Measurements from ENCODE around the gene PACS1.

The PACS1 gene

DNA sequence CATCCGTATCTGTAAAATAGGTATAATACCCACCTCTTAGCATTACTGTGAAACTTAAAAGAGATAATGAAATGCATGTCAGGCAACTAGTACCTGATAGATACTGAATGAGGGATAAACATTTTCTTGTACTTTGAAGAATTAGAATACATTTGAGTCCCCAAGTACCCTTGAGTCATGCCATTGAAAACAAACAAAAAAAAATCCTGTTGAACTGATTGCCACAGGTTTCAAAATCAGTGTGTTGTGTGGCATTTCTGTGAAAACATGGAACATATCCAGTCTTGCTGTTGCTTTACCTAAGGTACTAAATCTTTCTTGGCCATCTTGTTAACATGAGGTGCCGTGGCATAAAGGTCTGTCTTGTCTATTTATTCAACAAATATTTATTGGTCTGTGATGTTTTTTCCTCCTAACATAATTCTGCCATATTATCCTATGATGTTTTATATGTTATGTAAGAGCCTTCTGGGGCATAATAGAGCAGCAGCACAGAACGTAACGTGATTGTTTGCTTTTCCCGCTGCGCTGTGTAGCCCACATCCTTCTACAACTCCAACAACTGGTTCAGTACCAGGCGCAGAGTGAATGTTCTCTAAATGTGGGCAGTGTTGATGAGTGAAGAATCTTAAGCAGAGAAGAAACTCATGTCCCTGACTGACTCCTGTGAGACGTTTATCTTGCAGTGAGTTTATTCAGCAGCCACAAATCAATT, 119.1 kb downstream of the PACS1 start:
- FAIRE-seq: no peak

DNA sequence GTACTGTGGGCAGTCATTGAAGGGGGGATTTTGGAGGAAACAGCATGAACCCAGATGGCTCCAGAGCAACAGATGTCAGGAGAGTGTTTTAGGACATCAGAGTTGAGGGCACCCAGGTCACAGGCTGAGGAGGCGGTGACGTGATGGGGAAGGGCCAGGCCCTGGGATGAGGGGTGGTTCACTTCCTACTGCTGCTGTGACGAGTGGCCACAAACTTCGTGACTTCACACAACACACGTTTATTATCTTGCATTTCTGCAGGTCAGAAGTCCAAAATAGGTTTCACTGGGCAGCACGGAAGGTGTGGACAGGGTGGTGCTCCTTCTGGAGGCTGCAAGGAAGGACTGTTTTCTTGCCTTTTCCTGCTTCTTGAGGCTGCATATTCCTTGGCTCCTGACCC, 120.7 kb downstream of the PACS1 start:
- no peak for FAIRE-seq

DNA sequence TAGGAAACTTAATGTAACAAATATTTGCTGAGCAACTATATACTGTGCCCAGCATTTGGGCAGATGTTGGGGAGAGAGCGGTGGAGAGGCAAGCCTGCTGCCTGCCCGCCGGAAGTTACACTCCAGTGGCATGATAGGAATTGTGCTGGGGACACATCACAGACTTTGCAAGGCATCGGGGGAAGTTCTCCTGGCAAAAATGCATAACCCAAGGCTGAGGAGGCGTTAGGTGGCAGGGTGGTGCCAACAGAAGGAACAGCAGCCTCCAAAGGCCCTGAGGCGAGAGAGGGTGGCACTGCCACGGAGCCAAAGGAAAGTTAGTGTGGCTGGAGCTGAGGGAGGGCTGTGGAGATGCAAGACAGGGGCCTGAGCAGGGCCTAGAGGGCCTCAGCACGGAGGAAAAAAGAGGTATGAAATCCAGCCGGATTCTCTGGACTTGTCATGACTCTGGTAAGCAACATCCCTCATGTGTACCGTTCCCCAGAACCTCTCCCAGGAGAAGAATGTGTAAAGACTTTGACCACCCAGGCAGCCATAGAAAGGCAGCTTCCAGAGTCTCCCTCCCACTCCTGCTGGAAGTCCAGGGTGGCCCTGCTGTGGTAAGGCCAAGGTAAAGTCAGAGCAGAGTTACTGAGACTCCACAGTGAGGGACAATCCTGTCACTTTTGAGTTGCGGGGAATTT, 122.2 kb downstream of the PACS1 start:
- FAIRE-seq: no peak

DNA sequence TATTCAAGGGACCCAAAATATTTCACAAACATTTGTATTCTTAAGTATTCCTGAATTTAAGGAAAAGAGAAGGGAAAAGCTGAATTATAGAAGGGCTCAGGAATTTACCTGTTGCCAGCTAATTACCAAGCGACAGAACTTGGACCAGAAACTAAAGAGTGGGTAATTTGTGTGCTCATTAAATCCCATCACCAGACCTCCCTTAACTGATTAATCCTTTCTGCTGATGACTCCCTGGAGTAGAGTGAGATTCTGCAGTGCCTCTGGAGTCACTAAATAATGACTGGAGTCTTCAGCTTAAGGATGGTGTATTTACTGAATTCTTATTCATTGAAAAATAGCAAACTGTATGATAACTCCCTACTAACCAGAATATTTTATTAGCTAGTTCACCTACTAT, 124.3 kb downstream of the PACS1 start:
- FAIRE-seq: no peak

DNA sequence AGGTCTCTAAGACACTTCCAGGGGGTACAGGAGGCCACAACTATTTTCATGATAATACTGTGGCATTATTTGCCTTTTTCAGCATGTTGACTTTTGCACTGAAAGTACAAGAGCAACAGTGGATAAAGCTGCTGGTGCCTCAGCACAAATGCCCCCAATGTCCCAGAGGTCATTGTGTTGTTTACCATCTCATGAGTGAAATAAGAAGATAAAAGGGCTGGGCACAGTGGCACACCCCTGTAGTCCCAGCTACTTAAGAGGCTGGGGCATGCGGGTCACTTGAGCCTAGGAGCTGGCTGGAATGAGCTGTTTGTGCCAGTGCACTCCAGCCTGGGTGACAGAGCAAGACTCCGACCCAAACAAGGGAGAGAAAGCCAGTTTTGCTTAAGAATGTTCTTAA, 125.8 kb downstream of the PACS1 start:
- no peak for FAIRE-seq

DNA sequence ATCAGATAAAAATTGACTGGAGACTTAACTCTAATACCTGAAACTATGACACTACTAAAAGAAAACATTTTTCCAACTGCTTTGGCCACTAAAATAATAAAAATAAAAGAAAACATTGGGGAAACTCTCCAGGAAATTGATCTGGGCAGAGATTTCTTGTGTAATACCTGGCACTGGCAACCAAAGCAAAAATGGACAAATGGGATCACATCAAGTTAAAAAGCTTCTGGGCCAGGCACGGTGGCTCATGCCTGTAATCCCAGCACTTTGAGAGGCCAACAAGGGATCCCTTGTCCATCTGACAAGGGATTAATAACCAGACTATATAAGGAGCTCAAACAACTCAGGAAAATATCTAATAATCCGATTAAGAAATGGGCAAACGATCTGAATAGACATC, 133.8 kb downstream of the PACS1 start:
- FAIRE-seq: no peak

DNA sequence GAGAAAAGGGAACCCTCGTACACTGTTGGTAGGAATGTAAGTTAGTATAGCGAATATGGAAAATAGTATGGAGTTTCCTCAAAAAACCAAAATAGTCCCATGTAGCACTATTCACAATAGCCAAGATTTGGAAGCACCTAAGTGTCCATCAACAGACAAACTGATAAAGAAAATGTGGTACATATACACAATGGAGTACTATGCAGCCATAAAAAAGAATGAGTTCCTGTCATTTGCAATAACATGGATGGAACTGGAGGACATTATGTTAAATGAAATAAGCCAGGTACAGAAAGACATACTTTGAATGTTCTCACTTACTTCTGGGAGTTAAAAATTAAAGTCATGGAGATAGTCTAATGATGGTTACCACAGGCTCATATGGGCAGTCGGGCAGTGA, 134.3 kb downstream of the PACS1 start:
- no peak for FAIRE-seq

DNA sequence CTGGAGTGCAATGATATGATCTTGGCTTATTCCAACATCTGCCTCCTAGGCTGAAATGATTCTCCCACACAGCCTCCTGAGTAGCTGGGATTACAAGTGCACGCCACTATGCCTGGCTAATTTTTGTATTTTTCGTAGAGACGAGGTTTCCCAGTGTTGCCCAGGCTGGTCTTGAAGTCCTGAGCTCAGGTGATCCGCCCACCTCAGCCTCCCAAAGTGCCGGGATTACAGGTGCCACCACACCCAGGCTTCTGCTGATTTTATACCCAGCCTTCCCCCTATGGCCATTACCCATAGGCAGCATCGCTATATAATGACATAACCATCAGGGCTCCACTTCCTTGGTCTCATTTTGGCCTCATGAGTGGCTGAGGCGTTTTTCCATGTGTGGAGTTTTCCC, 137.7 kb downstream of the PACS1 start:
- FAIRE-seq: no peak

DNA sequence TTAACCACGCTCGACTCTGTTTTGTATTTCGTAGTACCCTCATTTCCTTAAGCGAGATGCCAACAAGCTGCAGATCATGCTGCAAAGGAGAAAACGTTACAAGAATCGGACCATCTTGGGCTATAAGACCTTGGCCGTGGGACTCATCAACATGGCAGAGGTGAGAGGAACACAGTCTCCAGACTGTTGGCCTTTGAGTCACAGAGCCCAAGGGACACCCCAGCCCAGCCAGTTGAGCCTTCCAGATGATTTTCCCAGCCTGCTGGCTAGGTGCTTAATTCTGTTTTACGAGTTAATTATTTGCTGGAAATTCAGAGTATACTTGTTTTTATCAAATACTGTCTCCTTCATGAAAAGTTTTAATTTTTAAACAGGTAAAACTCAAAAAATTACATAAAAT, 141.0 kb downstream of the PACS1 start:
- no peak for FAIRE-seq

DNA sequence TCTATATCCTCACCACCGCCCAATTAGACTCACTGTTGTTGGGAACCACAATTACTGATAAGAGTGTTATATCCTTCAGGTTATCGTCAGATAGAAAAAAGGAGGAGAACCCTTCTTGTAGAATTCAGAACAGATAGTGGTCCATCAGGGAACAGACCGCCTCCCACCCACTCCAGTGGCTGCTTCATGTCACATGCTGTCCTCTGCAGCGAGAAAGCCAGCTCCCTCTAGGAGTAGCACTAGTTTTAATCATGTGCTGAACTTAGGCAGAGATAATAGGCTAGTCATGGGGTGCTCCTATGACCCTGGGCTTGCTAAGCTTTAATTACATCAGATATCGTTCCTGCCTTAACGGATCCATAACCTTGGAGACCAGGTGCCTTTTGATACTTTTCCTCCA, 146.8 kb downstream of the PACS1 start:
- no peak for FAIRE-seq

DNA sequence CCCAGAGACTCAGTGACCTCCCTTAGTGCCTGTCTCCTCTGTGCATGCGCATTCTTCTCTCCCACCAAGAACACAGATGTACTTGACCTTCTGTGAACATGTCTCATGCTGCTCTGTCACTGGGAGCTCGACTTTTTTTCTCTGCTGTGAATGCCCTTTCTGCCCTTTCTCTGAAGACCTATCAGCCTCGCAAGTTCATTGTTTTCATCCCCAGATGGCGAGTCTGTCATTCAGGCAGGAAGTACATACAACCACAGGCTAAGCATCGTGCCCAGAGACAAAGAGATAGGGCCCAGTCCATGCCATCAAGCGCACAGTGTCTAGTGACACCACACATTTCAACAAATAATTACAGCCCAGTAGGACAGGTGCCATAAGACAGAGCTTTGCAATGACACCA, 148.0 kb downstream of the PACS1 start:
- no peak for FAIRE-seq

DNA sequence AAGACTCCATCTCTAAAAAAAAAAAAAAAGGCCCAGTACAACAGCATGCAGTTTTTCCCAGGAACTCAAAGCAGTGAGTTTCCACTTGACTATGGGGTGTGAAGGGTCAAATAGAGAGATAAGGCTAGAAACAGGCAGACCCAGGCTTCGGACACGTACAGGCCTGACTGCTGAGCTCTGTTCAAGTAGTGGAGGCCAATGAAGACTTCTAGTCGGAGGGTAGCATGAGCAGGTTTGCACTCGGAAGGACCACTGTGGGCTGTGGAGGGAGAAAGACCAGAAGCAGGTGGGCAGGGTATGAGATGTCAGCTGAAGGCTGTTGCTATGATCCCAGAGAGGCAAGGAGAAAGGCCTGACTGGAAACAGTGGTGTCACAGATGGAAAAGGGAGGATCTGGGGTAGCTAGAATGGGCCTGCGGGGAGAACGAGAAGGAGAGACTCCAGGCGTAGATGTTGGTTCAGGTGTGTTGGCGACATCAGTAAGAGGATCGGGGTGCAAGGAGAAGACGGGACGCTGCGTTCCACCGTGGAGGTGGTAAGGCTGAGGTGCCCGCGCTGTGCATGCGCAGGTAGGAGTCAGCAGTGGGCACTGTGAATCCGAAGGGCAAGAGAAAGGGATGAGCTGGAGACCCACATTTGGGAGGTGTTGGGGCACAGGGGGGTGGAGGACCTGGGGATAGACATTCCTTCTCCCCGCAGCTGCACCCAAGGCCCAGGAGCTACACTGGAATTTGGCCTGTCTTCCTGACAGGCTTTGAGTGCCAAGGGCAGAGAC, 149.0 kb downstream of the PACS1 start:
- no peak for FAIRE-seq

DNA sequence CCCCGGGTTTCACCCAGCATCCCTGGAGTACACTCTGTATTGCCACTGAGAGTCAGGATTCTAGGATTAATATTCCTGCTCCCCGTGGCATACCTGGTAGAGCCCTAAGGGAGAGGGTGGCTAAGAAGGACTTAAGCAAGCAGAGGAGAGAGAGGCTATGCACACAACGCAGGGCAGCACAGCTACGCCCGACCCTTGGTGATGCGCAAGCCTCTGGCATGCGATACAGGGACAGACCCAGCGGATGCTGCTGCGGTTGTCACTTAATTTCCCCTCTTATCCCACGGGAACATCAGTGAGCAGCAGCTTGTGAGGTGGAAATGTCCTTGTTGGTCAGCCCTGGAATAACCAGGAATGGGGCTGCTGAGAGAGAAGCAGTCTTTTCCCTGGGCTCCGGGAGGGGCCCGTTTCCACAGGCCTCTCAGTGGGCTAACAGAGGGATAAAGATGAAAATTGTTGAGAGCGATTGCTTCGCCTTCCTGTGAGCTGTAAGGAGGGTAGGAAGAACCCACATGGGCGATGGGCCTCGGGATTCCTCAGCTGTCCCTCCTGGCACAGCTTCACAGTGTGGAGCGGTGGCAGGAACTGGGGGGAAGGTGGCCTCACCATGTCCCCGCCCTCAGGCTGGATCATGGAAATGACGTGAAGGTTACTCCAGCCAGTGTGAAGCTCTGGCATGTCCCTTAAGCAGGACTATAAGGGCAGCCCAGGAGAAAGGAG, 149.9 kb downstream of the PACS1 start:
- no peak for FAIRE-seq

DNA sequence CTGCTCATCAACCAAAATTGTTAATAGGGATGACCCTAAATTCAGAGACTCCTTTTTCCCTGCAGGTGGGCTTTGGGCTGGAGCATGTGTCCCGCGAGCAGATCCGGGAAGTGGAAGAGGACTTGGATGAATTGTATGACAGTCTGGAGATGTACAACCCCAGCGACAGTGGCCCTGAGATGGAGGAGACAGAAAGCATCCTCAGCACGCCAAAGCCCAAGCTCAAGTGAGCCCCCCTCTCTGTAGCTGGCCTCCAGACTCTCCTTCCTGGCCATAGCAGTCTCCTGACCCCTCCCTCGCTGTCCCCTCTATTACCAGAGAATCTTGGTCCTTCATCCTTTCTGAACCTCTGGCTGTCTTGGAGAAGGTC, 150.5 kb downstream of the PACS1 start:
- no peak for FAIRE-seq

DNA sequence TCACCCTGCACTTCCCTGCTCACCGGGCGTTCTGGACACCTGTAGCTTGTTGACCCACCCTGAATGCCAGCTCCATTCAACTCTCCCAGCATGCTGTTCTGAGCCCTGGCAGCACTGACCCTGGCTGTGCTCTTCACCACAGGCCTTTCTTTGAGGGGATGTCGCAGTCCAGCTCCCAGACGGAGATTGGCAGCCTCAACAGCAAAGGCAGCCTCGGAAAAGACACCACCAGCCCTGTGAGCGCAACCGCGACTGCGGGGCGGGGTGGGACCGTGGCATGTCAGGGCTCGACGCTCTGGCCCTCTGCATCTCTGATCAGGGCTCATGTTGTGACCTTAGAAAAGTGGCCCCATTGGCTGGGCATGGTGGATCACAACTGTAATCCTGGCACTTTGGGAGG, 150.9 kb downstream of the PACS1 start:
- FAIRE-seq: no peak

DNA sequence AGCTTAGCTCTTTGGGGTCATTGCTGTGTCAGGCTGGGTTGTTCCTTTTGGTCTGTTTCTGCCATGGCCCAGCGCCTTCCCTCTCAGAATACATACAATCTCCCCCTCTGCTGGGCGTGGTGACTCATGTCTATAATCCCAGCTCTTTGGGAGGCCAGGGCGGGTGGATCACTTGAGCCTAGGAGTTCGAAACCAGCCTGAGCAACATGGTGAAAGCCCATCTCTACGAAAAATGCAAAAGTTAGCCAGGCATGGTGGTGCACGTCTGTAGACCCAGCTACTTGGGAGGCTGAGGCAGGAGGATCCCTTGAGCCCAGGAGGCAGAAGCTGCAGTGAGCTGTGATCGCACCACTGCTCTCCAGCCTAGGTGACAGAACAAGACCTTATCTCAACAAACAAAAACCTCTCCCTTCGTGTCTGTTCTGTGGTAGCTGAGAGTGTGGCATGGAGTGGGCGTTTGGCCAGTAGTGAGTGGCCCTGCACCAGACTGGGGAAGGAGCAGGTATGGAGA, 151.7 kb downstream of the PACS1 start:
- FAIRE-seq: no peak

DNA sequence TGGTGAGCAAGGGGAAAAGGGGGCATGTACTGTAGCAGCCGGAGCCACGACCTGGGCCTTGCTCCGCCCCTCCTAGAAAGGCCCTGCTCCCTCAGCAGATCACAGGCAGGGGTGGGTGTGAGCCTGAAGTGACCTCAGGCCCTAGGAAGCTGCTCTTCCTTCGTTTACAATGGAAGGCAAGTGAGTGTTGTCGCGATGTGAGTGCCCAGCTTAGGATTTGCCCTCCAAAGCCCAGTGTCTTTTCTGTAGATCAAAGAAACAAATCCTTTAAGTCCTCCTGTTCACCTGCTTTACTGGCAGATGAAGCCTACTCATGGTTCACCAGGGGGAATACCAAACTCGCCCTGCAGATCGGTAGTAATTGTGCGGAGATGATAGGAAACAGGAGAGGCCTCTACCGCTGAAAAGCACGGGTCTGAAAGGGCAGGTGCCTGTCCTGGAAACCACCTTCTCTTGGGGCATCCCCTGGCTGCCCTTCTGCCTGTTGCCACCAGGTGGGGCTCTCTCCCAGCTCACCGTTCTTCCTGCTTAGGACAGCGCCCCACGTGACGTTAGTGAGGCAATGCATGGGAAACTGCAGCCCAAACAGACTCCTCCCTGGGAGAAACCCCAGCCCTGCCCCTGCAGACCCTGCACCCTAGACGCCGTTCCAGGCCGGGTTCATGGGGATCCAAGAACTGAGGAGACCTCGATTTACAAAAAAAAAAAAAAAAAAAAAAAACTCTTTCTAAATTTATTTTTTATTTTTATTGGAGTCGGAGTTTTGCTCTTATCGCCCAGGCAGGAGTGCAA, 152.5 kb downstream of the PACS1 start:
- FAIRE-seq: no peak

DNA sequence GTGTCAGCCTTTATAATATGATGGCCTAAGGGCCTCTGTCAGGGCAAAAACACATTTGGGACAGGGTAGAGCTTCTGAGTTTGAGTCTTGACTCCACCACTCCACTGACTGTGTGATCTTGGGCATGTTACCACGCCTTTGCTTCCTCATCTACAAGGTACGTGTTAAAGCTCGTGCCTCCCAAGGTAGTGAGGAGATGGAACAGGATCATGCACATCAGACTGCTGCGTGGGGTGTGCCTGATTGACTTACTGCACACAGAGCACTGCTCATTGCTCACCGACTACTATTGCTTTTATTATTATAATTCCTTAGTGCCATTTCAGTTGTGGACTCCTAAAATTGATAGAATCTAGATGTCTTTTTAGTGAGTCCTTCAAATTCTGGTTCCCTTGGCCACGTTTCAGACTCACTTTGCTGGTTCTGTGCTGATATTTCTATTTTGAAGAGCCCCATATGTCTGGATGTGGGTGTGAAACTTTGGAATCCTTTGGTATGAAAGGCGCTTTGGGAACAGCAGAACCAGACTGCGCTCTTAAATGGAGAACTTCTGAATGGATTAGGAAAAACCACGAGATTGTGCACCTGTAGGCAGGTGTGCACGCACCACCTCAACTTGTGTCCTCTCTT, 154.3 kb downstream of the PACS1 start:
- FAIRE-seq: no peak

DNA sequence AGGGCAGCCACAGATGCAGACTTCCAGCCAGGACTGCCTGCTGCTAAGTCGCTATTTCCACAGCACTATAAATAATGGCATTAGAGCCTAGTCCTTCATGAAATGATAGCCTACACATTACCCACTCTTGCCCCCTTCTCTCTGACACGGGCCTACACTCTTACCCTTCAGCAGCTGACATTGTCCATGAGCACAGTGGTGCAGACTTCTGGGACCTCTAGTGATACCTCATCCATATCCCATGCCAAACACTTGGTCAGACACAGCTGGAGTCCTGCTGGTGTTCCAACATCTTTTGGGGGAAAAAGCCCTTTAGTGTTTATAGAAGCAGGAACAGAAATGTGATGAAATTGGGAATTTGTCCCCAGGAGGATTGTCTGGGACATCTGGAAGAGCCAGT, 155.0 kb downstream of the PACS1 start:
- FAIRE-seq: no peak

DNA sequence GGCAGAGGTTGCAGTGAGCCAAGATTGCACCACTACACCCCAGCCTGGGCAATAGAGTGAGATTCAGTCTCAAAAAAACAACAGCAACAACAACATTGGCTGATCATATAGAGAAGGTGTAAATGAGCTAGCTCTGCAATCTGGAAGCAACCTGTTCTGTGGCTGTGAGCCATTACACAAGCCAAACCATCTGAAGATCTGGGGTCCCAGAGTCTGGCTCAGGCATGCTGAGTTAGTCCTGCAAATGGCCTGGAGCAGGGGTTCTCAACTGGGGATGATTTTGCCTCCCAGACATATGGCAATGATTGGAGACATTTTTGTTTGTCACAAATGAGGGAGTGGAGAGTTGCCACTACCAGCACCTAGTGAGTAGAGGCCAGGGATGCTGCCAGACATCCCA, 156.0 kb downstream of the PACS1 start:
- no peak for FAIRE-seq

DNA sequence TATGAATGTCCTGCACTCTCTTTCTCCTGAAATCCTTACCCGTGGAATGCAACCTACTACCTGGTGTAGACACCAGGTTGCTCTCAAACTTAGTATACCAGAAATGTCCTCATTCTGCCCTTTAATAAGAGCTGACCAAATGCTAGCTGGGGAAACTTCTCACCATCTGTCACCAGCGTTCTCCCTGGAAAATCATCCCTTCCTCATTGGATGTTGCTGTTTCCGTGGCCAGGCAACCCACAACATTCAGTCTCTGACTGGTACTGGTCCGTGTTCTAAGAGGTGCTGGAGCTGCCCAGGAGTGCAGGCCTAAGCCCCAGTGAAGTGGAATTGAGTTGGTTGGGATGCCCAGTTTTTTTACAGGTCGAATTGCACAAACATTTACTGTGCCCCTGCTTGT, 157.6 kb downstream of the PACS1 start:
- no peak for FAIRE-seq

DNA sequence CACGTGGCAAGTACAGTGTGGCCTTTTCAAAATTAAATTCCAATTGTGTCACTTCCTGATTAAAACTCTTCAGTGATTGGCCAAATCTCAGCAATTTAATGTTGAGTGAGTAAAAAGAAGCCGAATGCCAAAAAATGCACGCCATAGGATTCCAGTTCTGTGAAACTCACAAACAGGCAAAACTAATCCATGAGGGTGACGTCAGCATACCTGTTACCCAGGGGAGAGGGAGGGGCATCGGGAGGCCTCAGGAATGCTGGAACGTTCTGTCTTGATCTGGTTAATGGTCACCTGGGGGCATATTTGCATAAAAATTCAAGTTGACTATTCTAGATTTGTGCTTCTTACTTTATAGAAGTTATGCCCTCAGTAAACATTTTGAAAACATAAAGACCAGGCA, 158.4 kb downstream of the PACS1 start:
- FAIRE-seq: no peak

All from A204.1 (cell line).